LoVo (cell line): Measurements from ENCODE around the gene CREB3L1.

Experiments used
- DNase-seq: peaks from one replicate; pipeline ENCODE4 v3.0.0-alpha.2; 2016; ENCODE audit warnings: low spot score

The CREB3L1 gene

DNA sequence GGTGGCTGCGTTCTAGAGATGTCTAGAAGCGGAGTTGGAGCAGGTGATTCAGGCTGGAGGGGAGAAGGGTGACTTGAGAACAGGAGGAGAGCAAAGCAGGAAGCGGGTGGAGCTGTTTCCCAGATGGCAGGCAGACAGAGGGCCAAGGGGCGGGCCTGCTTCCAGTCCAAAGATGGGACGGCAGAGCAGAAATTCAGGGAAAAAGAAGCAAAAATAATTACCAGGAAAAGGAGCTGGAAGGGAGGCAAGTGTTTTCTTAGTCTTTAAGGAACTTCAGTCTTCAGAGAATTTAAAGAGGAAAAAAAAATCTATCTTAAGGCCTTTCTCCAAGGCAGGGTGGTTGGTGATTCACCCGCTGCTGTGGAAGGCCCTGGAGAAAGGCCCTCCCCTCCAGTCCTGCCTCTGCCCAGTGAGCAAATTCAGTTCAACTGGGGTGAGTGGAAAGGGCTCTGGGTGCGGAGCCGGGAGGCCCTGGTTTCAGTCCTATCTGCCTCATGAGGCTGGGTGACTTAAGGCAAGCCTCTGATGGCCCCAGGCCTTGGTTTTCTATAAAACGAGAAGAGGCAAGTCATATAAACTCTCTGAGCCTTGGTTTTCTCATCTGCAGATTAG is 4.5 kb upstream of the CREB3L1 start:
- peak; percentile 69 for DNase-seq

- DNase-seq, result peak; percentile 71
Measured at GRCh38 chr11:46273511-46274205, 3.8 kb upstream of the CREB3L1 start.

- DNase-seq, result peak; percentile 43
Measured at GRCh38 chr11:46275964-46276641, 1.4 kb upstream of the CREB3L1 start.

- peak; percentile 35 for DNase-seq
Measured at GRCh38 chr11:46277313-46277621, 195 bp upstream of the CREB3L1 start.

DNA sequence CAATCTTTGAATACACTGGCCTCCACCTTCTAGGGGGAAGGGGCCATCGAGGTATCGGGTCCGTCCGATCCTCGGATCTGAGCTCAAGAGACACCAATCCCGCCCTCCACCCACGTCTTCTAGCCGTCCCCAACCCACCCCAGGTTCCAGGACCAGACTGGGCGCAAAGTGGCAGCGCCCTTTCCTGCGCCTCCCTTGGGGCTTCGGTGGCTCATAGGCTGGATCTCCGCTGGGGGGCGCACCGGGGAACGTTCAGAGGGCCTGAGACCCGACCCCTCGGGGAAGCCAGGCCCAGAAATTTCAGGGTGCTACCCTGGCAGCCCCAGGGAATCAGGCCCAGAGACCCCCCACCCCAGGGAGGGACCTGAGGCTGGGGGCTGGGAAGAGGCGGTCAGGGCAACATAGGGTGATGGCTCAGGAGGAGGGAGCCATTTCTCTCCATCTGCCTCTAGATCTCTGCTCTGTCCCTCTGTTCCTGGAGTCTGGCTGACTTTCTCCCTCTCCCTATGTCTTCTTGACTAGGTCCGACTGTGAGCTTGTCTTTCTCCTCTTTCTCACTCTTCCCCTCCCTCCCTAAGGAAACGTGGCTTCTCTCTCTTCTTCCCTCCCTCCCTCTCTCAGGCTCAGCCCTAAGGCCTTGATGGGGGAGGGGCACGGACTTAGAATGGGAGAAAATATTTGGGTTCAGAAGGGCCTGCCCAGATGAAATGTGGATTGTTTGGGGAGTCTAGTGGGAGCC is 1.1 kb downstream of the CREB3L1 start:
- DNase-seq, result no peak

GRCh38 chr11:46279126-46280099 is 2.0 kb downstream of the CREB3L1 start:
- no peak for DNase-seq

DNA sequence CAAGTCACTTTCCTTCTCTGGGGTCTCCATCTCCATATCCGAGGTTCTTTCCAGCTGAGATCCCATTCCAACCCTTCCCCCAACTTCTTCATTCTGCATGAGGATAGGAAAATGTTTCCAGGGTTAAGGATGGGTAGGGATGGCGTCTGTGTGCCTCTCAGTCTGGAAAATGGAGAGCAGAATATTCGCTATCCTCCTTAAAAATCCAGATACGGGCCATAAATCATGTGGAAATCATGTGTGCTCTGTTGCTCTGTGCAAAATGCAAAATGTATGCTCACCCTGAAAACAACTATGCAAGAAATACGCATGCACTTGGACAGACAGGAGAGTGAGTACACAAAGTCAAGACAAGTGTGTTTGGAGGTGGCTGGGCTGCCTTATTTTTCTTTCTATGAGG is 3.2 kb downstream of the CREB3L1 start:
- DNase-seq, result no peak

DNA sequence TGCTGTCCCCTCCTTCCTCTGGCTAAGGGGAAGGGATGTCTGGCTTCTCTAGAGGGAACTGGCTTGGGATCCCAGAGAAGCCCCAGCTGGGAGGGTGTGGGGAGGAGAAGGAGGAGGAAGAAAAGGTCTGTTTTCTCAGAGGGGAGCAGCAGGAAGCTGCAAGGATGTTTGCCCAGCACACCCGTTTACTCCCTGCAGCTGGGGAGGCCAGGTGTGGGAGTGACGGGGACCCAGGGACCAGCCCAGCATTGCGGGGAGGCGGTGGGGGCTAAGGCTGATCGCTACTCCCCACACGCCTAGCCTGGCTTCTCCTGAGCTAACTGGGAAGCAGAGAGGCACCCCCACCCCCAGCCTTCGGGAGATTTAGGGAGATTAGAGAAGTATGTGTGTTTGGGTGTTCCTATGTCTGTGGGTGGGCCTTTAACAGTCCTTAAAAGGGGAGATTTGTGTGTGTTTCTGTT is 3.9 kb downstream of the CREB3L1 start:
- DNase-seq, result peak; percentile 20

- no peak for DNase-seq
Measured at GRCh38 chr11:46285173-46285572, 7.7 kb downstream of the CREB3L1 start.

- DNase-seq, result no peak
Measured at GRCh38 chr11:46285594-46286033, 8.2 kb downstream of the CREB3L1 start.

- DNase-seq, result no peak
Measured at GRCh38 chr11:46286789-46287188, 9.3 kb downstream of the CREB3L1 start.

GRCh38 chr11:46288451-46288850 is 11.0 kb downstream of the CREB3L1 start:
- DNase-seq, result no peak

DNA sequence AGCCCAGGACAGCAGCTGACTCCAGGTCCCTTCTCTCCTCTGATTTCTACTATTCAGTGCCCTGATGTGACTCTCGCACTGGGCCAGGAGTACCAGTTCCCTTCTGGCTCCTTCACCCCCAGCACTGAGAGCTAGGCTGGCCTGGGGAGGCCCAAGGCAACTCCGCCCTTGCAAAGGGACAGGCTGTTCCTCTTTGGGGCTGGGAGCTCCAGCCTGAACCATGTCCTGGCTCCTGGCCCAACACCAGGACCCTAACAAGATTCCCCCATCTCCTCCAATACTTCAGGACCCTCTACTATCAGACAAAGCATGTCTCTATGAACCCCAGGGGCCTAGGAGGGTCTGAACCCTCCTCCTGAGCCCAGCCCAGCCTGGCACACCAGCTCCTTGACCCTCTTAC is 12.5 kb downstream of the CREB3L1 start:
- DNase-seq, result no peak

GRCh38 chr11:46290598-46291309 is 13.3 kb downstream of the CREB3L1 start:
- no peak for DNase-seq

DNA sequence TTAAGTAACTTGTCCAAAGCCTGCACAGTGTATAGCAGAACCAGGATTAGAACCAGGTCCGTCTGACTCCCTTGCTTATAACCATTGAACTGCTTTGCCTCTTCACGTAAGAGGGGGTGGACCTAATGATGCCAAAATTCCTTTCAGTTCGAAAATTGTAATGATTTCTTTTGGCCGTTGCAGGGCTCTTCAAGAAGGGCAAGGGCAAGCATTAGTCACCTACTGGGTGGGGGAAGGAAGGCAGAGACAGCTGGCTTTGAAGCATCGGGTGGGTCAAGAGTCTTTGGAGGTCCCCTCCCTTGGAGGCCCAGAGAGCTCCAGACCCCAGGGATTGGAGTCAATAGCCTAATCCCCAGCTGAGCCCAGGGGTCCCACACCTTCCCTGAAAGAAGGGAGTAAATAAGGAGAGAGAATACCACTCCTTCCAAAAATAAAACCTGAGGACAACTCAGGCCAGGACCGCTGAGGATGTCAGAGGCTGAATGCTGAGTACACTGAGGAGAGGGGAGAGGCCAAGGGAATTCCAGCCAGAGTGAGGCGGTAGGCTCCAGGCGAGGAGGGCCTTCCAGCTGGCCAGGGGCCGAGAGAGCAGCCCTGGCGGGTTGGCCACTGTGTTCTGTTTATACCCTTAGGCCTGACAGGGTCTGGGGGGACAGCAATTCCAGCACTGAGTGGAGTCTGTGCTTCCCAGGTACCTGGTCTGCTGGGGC is 14.1 kb downstream of the CREB3L1 start:
- DNase-seq, result no peak

DNA sequence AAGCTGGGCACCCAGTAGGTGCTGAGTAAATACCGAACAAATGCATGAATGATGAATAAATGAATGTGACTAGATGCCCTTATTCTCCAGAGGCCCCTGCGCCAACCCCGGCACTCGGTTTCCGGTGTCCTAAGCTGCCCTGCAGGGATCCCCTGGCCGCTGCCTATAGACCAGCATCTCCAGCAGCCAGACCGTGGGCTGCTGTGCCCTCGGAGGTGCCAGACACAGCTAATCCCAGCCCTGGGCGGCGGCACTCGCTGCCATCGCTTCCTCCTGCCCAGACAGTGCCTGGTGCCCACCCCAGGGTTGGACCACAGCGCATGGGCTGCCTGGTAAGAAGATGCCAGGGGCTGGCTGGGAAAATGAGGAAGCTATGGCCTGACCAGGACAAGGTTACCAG is 15.6 kb downstream of the CREB3L1 start:
- no peak for DNase-seq

- DNase-seq, result no peak
Measured at GRCh38 chr11:46293641-46294103, 16.2 kb downstream of the CREB3L1 start.

GRCh38 chr11:46294365-46295309 is 17.2 kb downstream of the CREB3L1 start:
- DNase-seq, result no peak
